ENCODE measurements around the gene SSTR5.

The SSTR5 gene

GRCh38 chr16:1054660-1055556 is 17.6 kb upstream of the SSTR5 start:
- no peak for DNase-seq (ENCODE audit: low spot score)

GRCh38 chr16:1055557-1055924 is 17.0 kb upstream of the SSTR5 start:
- peak; percentile 54 for DNase-seq (ENCODE audit: low spot score)

DNA sequence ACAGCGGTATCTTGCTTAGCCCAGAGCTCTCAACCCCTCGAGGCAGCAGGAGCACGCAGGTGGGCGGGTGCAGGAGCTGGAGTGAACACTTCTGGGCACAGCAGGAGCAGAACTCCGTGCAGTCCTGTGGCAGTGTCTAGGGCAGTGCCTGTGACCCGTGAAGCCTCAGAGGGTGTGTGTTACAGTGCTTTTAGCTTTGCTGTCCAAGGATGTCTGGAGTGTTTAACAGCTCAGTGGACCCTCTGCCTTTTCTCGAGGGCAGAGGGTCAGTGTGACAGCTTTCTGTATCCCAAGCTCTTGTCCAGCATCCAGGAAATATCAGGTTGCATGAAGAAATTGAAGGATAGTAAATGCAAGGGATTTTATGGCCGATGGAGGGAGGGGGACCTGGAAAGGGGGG is 16.4 kb upstream of the SSTR5 start:
- DNase-seq (ENCODE audit: low spot score) = no peak

GRCh38 chr16:1057252-1057932 is 15.2 kb upstream of the SSTR5 start:
- DNase-seq (ENCODE audit: low spot score) = no peak

GRCh38 chr16:1058216-1058615 is 14.3 kb upstream of the SSTR5 start:
- no peak for DNase-seq (ENCODE audit: low spot score)

DNA sequence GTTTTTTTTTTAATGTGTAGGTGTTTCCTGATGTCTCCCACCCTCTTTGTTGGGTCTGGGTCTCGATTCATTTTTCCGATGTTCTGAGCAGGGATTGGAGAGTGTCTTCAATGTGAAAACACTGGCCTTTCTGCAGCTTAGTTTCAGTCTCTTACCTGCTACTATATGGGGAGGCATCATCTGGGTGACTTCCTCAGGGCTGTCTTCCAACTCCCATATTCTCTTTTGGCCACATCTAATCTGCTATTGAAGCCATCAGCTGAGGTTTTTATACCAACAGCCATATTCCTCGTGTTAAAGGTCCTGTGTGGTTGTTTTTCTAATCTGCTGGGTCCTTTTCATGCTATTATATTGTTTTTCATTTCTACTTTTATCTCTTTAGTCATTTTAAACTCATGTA is 13.2 kb upstream of the SSTR5 start:
- no peak for DNase-seq (ENCODE audit: low spot score)

DNA sequence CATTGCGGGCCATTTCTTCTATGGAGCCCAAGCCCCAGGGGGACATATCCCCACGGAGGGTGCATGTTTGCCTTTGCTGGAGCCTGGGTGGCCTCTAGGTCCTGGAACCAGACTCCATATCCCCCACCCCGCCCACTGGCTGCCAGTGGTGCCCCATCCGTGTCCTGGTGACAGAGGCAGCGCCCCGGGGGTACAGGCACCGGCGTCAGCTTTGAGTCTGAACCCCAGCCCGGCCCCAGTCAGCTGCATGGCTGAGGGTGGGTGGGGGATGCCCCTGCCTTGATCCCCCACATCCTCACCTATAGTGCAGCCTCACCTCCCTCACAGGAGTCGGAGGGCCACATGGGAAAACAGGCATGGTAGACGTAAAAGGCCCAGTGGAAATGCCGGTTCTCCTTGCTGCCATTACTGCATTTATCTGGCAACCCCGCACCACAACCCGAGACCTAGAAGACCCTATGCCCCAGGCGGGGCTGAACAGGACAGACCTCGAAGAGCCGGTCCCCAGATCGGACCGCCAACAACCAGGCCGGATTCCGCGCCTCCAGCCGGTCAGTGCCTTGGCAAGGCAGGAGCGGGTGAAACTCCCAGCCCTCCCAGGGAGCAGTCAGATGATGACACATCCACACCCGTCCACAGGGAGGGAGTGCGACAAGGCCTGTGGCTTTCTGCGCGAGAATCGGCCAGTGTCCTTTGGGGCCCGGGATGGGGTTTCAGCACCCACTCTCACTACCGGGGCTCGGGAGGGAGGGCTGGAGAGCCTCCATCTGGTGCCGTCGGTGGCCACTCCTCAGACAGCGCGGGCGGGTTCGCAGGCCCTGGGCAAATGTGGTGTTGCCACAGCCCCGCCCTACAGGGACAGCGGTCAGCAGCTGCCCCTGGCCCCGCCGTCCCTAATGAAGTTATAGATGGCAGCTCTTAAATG is 11.9 kb upstream of the SSTR5 start:
- DNase-seq (ENCODE audit: low spot score) = no peak

DNA sequence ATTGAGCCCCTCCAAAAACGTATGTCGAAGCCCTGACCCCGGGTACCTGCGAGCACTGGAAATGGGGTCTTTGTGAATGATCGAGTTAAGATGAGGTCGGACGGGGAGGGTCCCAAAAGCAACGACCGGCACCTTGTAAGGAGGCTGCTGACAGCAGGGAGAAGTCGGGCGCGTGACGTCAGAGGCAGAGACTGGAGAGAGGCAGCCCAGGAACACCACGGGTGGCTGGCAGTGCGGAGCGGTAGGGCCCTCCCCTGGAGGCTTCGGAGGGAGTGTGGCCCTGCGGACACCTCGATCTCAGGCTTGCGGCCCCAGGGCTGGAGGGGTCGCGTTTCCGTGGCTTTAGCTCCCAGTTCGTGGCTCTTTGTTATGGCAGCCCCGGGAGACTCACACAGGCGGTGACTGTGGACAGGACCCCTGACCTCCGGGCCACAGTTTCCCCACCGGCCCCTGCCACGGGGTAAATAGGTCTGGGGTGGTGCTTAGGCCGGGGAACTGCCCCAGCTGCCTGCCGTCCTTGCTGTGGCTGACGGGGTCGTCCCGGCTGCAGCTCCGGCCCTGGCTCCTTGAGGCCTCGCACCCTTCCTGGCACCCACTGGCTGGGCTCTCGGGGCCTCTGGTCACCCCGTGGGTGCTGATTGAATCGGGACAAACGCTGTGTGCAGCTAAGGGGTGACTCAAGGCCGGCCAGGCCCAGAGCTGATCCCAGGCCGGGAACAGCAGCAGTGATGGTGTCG is 10.6 kb upstream of the SSTR5 start:
- DNase-seq (ENCODE audit: low spot score) = no peak

DNA sequence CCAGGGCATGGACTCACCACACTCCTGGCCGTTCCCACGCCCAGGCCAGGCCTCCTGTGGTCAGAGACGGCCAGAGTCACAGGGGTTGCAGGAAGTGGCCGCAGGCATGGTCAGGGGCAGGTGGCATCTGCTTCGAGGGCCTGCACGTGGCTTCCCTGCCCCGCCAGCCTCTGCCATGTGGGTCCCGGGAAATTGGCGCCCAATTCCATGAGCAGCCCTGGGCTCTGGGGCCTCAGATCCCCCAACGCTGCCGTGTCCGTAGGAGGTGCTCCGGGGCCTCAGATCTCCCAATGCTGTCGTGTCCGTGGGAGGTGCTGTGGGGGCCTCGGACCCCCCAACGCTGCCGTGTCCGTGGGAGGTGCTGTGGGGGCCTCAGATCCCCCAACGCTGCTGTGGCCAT is 9.7 kb upstream of the SSTR5 start:
- no peak for DNase-seq (ENCODE audit: low spot score)

DNA sequence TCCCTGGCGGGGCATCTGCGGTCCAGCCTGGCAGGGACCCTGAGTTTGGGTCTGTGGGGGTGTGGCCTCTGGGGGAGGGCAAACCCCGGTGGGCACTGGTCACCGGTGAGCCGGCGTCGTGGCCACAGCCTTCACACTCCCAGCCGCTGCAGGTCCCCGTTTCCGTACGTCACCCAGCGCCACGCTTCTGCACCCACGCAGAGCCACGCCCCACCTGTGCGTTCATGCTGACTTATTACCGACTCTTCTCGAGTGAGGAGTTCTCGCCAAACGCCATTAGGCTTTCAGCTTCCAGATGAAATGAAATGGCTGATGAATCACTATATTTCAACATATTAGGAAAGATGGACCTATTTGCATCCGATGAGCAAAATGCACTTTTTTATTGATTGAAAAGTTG is 8.8 kb upstream of the SSTR5 start:
- peak; percentile 46 for DNase-seq (ENCODE audit: low spot score)

DNA sequence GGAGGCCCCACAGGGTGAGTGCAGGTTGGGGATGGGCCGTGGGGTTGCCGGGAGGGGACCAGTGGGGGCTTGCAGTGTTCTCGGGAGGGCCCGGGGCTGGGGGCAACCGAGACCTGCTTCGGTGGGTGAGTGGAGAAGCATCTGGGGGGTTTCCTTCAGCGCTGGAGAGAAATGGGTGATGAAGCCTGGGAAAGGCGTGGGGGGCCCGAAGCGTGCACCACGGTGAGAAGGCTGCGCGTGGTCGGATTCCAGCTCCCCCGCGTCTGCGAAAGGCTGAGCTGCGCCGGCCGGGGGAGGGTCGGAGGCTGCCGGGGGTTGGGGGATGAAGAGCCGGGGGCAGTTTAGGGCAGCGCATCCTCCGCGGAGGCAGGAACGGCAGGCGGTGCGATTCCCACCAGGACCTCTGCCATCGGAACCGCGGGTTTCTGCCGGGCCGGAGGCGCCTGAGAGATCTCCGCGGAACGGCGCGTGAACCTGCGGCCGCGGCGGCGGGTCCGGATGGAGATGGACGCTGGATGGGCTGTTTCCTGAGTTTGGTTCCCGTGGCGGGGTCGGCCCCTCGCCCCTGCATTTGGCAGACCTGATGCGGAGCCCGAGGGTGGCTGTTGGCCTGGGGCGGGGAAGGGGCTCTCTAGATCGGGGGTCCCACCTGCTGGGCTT is 6.9 kb upstream of the SSTR5 start:
- no peak for DNase-seq (ENCODE audit: low spot score)

GRCh38 chr16:1066584-1067172 is 5.9 kb upstream of the SSTR5 start:
- no peak for DNase-seq (ENCODE audit: low spot score)

GRCh38 chr16:1067629-1068028 is 4.9 kb upstream of the SSTR5 start:
- DNase-seq (ENCODE audit: low spot score) = no peak

DNA sequence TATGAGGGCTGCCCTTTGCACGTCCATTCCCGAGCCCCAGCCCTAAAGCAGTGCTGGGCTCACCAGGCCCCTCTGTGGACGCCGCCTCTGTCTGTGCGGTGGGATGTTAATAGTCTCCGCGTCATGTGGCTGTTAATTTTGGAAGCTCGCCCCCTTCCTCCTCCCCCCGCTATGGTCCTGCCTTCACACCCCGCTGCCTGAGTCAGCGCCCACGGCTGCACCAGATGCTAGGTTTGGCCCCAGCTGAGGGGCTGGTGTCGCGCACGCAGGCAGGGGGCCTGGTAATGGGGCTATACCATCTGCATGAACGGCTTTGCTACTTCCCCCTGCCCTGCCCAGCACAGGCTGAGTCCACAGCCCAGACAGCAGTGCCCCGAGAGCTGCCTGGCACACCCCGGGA is 4.1 kb upstream of the SSTR5 start:
- DNase-seq (ENCODE audit: low spot score) = no peak

GRCh38 chr16:1069154-1069553 is 3.4 kb upstream of the SSTR5 start:
- no peak for DNase-seq (ENCODE audit: low spot score)

DNA sequence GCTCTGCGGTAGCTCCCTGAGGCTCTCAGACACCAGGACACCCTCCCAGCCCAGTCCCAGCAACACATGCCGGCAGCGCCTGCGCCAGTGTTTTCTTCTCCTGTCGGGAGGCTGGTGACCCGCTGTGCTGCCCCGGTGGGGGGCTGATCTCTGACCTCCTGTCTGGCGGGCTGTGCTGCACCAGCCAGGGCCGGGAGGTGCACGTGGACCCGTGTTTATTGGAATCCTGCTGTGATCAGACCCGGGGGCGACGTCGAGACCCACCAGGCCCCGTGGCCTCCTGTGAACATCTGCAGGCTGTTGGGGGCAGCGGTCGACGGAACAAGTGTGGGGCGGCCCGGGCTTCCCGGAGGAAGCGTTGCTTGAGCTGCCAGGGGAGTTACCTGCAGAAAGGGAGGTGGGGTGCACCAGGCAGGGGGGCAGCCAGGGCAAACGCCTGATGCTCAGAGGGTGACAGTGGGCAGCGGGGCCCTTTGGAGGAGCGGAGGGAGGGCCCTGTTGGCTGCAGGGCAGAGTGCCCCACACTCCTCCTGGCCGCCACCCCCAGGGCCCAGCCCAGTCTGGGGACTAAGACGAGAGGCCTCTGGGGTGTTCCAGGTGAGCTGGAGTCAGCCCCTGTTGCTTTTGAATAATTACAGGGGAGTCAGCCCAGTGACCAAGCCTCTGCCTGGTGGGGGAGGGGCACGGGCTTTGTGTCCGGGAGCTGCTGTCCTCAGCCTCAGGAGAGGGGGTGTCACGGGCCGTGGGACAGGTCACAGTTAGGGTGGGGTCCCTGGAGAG is 2.3 kb upstream of the SSTR5 start:
- DNase-seq (ENCODE audit: low spot score) = no peak

DNA sequence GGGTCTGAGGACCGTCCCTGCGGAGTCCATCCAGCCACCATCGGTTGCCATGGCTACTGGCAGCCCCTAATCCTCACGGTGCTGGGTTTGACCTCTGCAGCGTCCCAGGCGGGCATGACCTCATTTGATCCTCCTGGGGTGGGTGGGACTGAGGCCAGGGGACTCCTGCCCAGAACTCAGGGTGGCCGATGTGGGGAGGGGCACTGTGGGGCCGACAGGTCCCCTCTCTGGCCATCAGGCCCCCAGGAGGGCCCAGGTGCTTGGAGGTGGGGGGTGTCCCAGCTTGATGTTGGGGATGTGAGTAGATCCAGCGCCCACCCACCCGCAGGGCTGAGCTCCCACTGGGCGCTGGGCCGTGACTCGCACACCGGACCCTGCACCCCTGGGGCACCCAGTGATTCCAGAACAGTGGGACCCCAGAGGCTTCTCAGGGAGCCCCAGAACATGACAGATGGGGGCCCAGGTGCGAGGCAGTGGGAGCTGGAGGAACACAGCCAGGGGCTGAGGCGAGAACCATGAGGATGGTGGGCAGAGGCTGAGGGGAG is 1.6 kb upstream of the SSTR5 start:
- no peak for DNase-seq (ENCODE audit: low spot score)

- DNase-seq (ENCODE audit: low spot score) = no peak
Measured at GRCh38 chr16:1071561-1072225, 854 bp upstream of the SSTR5 start.

DNA sequence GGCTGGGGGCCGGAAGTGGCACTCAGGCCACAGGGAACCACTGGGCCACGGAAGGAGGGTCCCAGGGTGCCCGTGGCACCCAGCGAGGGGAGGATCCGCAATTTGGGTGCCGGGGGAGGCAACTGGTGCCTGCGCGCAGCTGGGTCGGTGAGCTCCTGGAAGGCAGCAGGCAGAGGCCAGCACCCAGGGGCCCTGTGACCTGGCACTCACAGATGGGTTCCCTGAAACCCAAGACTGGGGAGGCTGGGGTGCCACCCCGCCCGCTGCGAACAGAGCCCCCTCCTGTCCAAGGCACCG is 663 bp downstream of the SSTR5 start:
- no peak for DNase-seq (ENCODE audit: low spot score)

All from SW480 (cell line).